Measurements from ENCODE around the gene CREG2.

The CREG2 gene

GRCh38 chr2:101308432-101309210 lies 78.7 kb downstream of the CREG2 start, which contains the start of gene RNF149:
RNF149 (minus strand) TSS chr2:101308701; CDS start chr2:101308588, 113 bp downstream.
- no peak for TF ChIP-seq CTCF (IDR thresholded peaks at IDR 0.05; ENCODE audit: extremely low read depth, missing control alignments)
- peak; percentile 97 for DNase-seq (ENCODE audit: low spot score)

- DNase-seq (ENCODE audit: low spot score): no peak
- no peak for TF ChIP-seq CTCF (IDR thresholded peaks at IDR 0.05; ENCODE audit: extremely low read depth, missing control alignments)
Observed at GRCh38 chr2:101307950-101308431, 79.3 kb downstream of the CREG2 start.

- TF ChIP-seq CTCF (IDR thresholded peaks at IDR 0.05; ENCODE audit: extremely low read depth, missing control alignments): no peak
- peak; percentile 19 for DNase-seq (ENCODE audit: low spot score)
Observed at GRCh38 chr2:101307503-101307902, 79.8 kb downstream of the CREG2 start.

GRCh38 chr2:101306410-101306809 lies 80.9 kb downstream of the CREG2 start:
- TF ChIP-seq CTCF (IDR thresholded peaks at IDR 0.05; ENCODE audit: extremely low read depth, missing control alignments): no peak
- no peak for DNase-seq (ENCODE audit: low spot score)

- no peak for DNase-seq (ENCODE audit: low spot score)
- TF ChIP-seq CTCF (IDR thresholded peaks at IDR 0.05; ENCODE audit: extremely low read depth, missing control alignments): no peak
Observed at GRCh38 chr2:101305492-101306078, 81.7 kb downstream of the CREG2 start.

GRCh38 chr2:101305035-101305434 lies 82.3 kb downstream of the CREG2 start:
- no peak for TF ChIP-seq CTCF (IDR thresholded peaks at IDR 0.05; ENCODE audit: extremely low read depth, missing control alignments)
- no peak for DNase-seq (ENCODE audit: low spot score)

GRCh38 chr2:101303688-101304087 lies 83.6 kb downstream of the CREG2 start:
- no peak for TF ChIP-seq CTCF (IDR thresholded peaks at IDR 0.05; ENCODE audit: extremely low read depth, missing control alignments)

More at GRCh38 chr2:101303688-101304087, 83.6 kb downstream of the CREG2 start:
- DNase-seq (ENCODE audit: low spot score): no peak
